Hematopoietic multipotent progenitor cell treated with erythropoietin and hydrocortisone succinate and interleukin-3 and kit ligand, for 17 days (in vitro differentiated cells): Measurements from ENCODE around the gene DNAJA3.
"Not testable (repeated sequence)": the region's sequence is repeated elsewhere in the genome, so short reads cannot be mapped to it uniquely, and the experiment has no call there.

Source experiments
- DNase-seq: peaks from one replicate; pipeline ENCODE4 v3.0.0-alpha.2; 2015; ENCODE audit warnings: low spot score

Gene DNAJA3

GRCh38 chr16:4387781-4388180 is 37.9 kb upstream of the DNAJA3 start:
- no peak for DNase-seq

- DNase-seq, result no peak
Observed at GRCh38 chr16:4388271-4389021, 37.2 kb upstream of the DNAJA3 start.

GRCh38 chr16:4389051-4389955 is 36.4 kb upstream of the DNAJA3 start:
- no peak for DNase-seq

GRCh38 chr16:4390266-4391260 is 35.1 kb upstream of the DNAJA3 start:
- no peak for DNase-seq

GRCh38 chr16:4391631-4392381 is 33.9 kb upstream of the DNAJA3 start:
- no peak for DNase-seq

GRCh38 chr16:4392382-4393239 is 33.1 kb upstream of the DNAJA3 start:
- no peak for DNase-seq

GRCh38 chr16:4393240-4393600 is 32.4 kb upstream of the DNAJA3 start:
- DNase-seq, result no peak

GRCh38 chr16:4393850-4394249 is 31.8 kb upstream of the DNAJA3 start:
- DNase-seq, result not testable (repeated sequence)

- no peak for DNase-seq
Observed at GRCh38 chr16:4395055-4395726, 30.5 kb upstream of the DNAJA3 start.

GRCh38 chr16:4399001-4399730 is 26.5 kb upstream of the DNAJA3 start:
- no peak for DNase-seq

GRCh38 chr16:4401094-4401501 is 24.6 kb upstream of the DNAJA3 start:
- DNase-seq, result no peak

- no peak for DNase-seq
Observed at GRCh38 chr16:4401510-4401909, 24.2 kb upstream of the DNAJA3 start.

- DNase-seq, result peak; percentile 75
Observed at GRCh38 chr16:4402439-4403132, 23.1 kb upstream of the DNAJA3 start.

GRCh38 chr16:4403133-4403949 is 22.3 kb upstream of the DNAJA3 start:
- no peak for DNase-seq

- DNase-seq, result peak; percentile 21
Observed at GRCh38 chr16:4404247-4404966, 21.3 kb upstream of the DNAJA3 start.

GRCh38 chr16:4404967-4405696 is 20.5 kb upstream of the DNAJA3 start:
- no peak for DNase-seq
